Stimulated activated CD4-positive, alpha-beta T cell treated with anti-CD3 and anti-CD28 coated beads, Interleukin-4, amount 100 ng/mL, for 4 hours (primary cell): ENCODE results near the gene PCSK6.

Experiments used
- DNase-seq, 2 experiments: peaks; one replicate each; pipeline ENCODE4 v3.0.0-alpha.2; 2020

The PCSK6 gene

GRCh38 chr15:101522621-101523559, 33.4 kb upstream of the PCSK6 start:
- DNase-seq = no peak

GRCh38 chr15:101522091-101522490, 32.6 kb upstream of the PCSK6 start:
- no peak for DNase-seq

GRCh38 chr15:101521591-101521990, 32.1 kb upstream of the PCSK6 start:
- DNase-seq = no peak

DNA sequence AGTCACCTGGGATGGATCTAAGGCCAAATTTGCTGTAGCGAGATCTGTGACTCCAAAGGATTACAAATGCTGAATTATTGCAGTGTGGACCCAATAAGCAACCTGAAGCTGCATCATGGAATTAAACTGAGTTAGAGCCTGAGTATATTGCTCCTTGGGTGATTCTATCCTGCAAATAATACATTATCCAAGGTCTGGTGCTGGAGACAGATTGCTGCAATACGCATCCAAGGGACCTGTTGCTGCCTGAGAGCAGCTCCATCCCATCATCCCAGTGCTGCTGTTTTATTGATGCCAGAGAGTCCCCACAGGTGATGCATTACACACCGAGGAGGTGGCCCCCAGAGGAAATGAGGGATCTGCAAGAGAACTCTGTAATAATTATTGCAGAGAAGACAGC, 31.6 kb upstream of the PCSK6 start:
- DNase-seq = no peak

DNA sequence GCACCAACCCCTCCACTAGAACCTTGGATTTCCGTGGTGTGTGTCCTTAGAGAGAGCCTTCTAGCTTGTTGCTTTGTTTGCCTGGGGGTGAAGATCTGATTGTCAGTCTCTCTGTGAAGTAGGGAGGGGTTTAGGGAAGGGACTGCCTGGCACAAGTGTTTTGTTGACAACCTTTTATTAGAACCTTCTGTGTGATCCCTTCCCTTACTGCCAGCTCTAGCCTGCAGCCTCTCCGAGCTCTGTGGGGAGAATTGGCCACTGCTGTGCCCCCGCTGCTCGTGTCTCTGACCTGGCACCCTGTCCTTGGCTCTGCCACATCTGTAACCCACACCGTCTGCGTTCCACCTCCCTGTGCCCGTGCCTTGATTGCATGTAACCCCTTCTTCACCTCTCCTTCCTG, 30.9 kb upstream of the PCSK6 start:
- DNase-seq = no peak

GRCh38 chr15:101517504-101517903, 28.0 kb upstream of the PCSK6 start:
- no peak for DNase-seq

DNA sequence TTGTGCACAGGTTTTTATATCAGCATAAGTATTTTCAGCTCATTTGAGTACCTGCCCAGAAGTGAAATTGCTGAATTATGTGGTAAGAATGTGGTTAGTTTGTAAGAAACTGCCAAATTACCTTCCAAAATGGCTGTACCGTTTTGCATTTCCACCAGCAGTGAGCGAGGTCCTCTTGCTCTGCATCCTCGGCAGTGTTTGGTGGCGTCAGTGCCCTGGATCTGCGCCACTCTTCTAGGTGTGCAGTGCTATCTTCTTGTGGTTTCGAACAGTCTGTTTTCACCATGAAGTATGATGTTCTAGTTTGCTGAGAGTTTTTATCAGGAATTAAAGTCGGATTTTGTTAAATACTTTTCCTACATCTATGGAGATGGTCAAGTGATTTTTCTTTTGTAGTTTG, 24.8 kb upstream of the PCSK6 start:
- no peak for DNase-seq

DNA sequence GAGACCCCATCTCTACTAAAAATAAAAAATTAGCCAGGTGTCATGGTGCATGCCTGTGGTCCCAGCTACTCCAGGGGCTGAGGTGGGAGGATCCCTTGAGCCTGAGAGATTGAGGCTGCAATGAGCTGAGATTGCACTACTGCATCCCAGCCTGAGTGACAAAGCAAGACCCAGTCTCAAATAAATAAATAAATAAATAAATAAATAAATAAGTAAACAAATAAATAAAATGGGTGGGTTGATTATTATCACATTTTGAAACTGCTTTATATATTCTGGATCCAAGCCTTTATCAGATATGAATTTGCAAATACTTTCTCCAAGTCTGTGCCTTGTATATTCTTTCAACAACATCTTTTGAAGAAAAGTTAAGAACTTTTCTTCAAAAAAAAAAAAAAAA, 22.2 kb upstream of the PCSK6 start:
- no peak for DNase-seq

GRCh38 chr15:101510212-101511197, 21.0 kb upstream of the PCSK6 start:
- no peak for DNase-seq

- no peak for DNase-seq
These were observed 19.8 kb upstream of the PCSK6 start for GRCh38 chr15:101509279-101509678.

GRCh38 chr15:101506491-101506890, 17.0 kb upstream of the PCSK6 start:
- DNase-seq = no peak

- DNase-seq = no peak
These were observed 16.3 kb upstream of the PCSK6 start for GRCh38 chr15:101505610-101506337.

GRCh38 chr15:101504866-101505609, 15.5 kb upstream of the PCSK6 start:
- DNase-seq = no peak

GRCh38 chr15:101504373-101504772, 14.9 kb upstream of the PCSK6 start:
- no peak for DNase-seq

GRCh38 chr15:101503296-101503599, 13.7 kb upstream of the PCSK6 start:
- DNase-seq = no peak

DNA sequence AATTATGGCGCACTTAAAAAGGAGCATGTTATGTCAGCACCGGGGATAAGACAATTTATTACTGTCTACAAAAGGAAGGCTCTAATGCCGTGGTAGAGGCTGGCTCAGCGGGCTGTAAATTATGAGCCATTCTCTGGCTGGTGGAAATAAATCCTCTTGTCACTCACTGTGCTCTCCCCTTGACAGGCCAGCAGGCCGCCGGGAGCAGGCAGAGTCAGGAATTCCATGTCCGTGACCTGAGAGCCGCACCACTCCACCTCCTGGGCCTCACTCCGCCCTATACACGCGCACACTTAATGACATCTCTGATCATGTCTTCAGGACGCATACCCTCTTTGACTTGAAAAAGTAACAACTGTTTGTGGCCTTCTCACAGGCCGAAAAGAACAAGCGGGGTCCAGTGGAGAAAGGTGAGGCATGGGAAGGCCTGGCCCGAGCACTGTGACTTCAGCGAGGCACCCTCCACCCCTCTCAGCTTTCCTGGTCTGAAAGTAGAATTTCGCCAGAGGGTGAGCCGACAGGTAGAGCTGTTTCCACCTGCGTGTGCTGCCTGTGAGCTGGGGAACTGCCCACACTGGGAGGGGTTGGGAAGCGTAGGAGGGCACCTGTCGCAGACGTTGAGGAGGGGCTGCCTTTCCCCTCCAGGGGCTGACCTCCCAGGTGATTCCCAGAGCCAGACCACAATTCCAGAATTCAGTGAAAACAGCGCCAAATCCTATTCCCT, 13.2 kb upstream of the PCSK6 start:
- DNase-seq = no peak

DNA sequence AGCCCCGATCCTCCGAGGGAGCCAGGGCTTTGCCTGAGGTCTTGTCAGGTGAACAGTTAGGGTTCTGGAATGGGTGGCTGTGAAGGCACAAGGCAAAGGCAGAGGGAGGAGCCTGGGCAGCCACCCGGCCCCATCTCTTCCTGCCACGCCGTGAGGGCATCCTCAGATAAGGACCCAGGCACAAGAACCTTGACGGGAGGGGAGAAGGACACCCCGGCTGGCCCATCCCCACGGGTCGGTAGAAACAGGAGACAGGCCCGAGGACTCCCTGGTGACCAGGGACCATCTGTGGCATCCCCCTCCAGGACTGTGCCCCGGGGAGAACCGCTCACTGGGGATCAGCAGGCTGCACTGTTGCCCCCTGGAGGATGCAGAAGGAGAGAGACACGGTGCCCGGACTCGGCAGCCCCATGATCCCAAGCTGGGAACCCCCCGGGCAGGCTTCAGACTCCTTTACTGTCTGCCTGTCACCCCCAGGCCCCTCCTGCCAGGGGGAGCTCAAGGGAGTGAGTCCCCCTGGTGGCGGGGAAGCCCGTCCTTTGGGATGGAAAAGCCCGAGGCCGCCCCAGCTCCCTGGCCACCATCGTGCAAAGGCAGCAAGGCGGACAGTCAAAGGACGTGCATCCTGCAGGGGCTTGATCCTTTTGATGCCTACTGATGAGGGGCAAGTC, 12.3 kb upstream of the PCSK6 start:
- peak; percentile 21 to 39 for DNase-seq

GRCh38 chr15:101500865-101501551, 11.5 kb upstream of the PCSK6 start:
- no peak for DNase-seq

DNA sequence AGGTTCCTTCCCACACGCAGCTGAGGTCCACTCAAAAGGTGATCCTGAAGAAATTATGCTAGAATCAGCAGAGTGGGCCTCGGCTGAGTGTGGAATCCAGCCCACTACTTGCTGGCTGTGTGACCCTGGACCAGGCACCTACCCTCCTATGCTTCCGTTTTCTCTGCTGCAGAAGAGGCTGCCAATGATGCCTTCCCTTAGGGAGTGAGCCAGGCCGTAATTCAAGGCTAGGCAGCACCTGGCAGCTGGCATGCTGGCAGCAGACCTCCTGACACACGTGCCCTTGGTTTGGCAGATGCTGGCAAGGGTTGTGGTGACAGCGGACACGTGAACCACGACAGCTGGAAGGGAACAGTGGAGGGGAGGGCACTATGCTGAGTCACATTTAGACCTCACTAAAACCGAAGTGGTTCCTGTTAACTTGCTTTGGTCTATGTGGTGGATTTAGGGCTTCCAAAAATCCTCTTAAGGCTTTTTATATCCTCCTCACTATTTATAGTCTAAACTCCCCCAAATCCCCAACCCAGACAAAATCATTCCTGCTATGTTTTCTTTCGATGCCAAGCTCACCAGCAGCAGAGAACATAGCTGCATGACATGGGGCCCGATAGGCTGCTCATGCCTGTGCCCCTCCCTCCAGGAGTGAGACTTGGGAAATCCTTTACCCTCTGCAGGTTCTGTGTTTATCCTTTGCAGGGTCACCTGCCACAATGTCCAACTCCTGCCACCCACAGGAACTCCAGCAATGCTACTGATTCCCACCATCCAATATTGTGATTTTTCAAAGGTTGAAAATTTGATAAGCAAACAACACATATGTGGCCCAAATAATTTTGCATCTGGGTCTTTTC, 10.6 kb upstream of the PCSK6 start:
- DNase-seq = no peak
